Activated naive CD8-positive, alpha-beta T cell treated with anti-CD3 and anti-CD28 coated beads, Interleukin-2, amount 50 U/mL, for 16 hours (primary cell): ENCODE measurements around the gene KRTAP19-2.
"Not testable (repeated sequence)": the region's sequence is repeated elsewhere in the genome, so short reads cannot be mapped to it uniquely, and the experiment has no call there.

Source experiments
- DNase-seq: peaks from one replicate; pipeline ENCODE4 v3.0.0-alpha.2; 2020; ENCODE audit warnings: low read depth, low spot score

The KRTAP19-2 gene

GRCh38 chr21:30487336-30487735 is at the start of gene KRTAP19-2:
TSS of gene KRTAP19-2 (minus strand) at chr21:30487436. CDS start at chr21:30487348, 88 bp downstream.
- no peak for DNase-seq

- no peak for DNase-seq
These were observed 31.6 kb upstream of the KRTAP19-2 start for GRCh38 chr21:30518876-30519275.

GRCh38 chr21:30515681-30516080 is 28.4 kb upstream of the KRTAP19-2 start:
- DNase-seq, result no peak

GRCh38 chr21:30505621-30506205 is 18.5 kb upstream of the KRTAP19-2 start:
- not testable (repeated sequence) for DNase-seq

GRCh38 chr21:30502041-30502440 is 14.8 kb upstream of the KRTAP19-2 start, which contains the start of gene KRTAP19-5:
TSS of gene KRTAP19-5 (minus strand) at chr21:30502141. CDS start at chr21:30502090, 51 bp downstream.
- DNase-seq, result no peak

- DNase-seq, result no peak
These were observed 9.8 kb upstream of the KRTAP19-2 start, which contains the start of gene KRTAP19-4 for GRCh38 chr21:30497065-30497464. TSS of gene KRTAP19-4 (minus strand) at chr21:30497165. CDS start at chr21:30497110, 55 bp downstream.

GRCh38 chr21:30491963-30492428 is 4.8 kb upstream of the KRTAP19-2 start, which contains the start of gene KRTAP19-3:
TSS of gene KRTAP19-3 (minus strand) at chr21:30492013. CDS start at chr21:30491957, 56 bp downstream.
- no peak for DNase-seq

GRCh38 chr21:30486180-30486579 is 1.1 kb downstream of the KRTAP19-2 start:
- no peak for DNase-seq

GRCh38 chr21:30482130-30482529 is 5.1 kb downstream of the KRTAP19-2 start:
- no peak for DNase-seq

GRCh38 chr21:30480145-30480544 is 7.1 kb downstream of the KRTAP19-2 start, which contains the start of gene KRTAP19-1:
TSS of gene KRTAP19-1 (minus strand) at chr21:30480367. CDS start at chr21:30480317, 50 bp downstream.
- DNase-seq, result no peak

- no peak for DNase-seq
These were observed 8.0 kb downstream of the KRTAP19-2 start for GRCh38 chr21:30479259-30479658.

- DNase-seq, result no peak
These were observed 9.2 kb downstream of the KRTAP19-2 start for GRCh38 chr21:30478004-30478403.

GRCh38 chr21:30468900-30469714 is 18.1 kb downstream of the KRTAP19-2 start:
- DNase-seq, result no peak

GRCh38 chr21:30463713-30464112 is 23.5 kb downstream of the KRTAP19-2 start:
- no peak for DNase-seq

- no peak for DNase-seq
These were observed 38.7 kb downstream of the KRTAP19-2 start for GRCh38 chr21:30448514-30448913.

GRCh38 chr21:30447056-30447455 is 40.2 kb downstream of the KRTAP19-2 start:
- no peak for DNase-seq

- no peak for DNase-seq
These were observed 43.0 kb downstream of the KRTAP19-2 start for GRCh38 chr21:30444204-30444603.

- DNase-seq, result no peak
These were observed 44.0 kb downstream of the KRTAP19-2 start for GRCh38 chr21:30443226-30443625.

GRCh38 chr21:30439975-30440374 is 47.3 kb downstream of the KRTAP19-2 start, which contains the start of gene KRTAP15-1:
TSS of gene KRTAP15-1 (plus strand) at chr21:30440275. CDS start at chr21:30440328, 53 bp downstream.
- DNase-seq, result no peak
